Activated T-cell treated with anti-CD3 and anti-CD28 coated beads, Interleukin-2, amount 50 U/mL, for 24 hours (primary cell): ENCODE results near the gene GPR55.

Experiments
- DNase-seq: peaks from one replicate; pipeline ENCODE4 v3.0.0-alpha.2; 2020
- H3K27ac Mint-ChIP-seq: 2 replicates; pipeline ENCODE4 v1.8.0; 2020; ENCODE audit warnings: mild to moderate bottlenecking, mixed read lengths
- H3K27me3 Mint-ChIP-seq: 2 replicates; pipeline ENCODE4 v1.8.0; 2020; ENCODE audit warnings: mixed read lengths
- H3K36me3 Mint-ChIP-seq: 2 replicates; pipeline ENCODE4 v1.8.0; 2020; ENCODE audit warnings: low read depth, mixed read lengths
- H3K4me1 Mint-ChIP-seq: 2 replicates; pipeline ENCODE4 v1.8.0; 2020; ENCODE audit warnings: low read depth, mixed read lengths
- H3K4me3 Mint-ChIP-seq: 2 replicates; pipeline ENCODE4 v1.8.0; 2020; ENCODE audit warnings: mild to moderate bottlenecking, moderate library complexity, mixed read lengths
- H3K9me3 Mint-ChIP-seq: 2 replicates; pipeline ENCODE4 v1.8.0; 2020; ENCODE audit warnings: mixed read lengths

The GPR55 gene

DNA sequence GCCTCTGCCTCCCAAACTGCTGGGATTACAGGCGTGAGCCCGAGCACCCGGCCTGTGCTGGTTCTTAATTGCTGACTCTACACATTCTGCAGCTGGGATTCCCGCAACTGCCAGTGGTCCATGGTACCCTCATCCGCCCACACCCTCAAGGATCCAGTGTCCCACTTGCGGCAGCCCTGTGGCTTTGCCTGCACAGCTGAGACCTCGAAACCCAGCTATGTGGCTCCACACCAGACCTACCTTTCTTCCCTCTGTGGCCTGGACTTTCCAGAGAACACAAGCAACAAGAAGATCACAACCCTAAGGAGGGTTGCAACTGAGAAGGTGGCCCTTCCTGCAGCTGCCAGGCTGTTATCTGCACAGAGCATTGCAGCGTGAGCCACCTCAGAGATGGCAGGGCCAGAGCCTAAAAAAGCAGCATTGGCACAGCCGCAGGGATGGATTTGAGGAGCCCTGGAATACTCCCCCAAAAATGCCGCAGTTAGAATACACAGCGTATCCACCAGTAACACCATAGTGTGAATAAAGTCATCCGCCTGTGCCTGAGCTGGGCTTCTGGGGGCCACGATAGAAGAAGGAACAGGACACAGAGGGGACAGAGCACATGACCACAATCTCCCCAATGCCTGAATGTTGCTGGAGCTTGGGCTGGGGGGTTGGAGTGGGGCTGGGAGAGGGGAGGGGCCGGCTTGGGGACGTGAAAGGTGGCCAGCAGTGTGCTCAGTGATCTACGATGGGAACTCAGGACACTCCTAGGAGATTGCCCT lies 1.9 kb downstream of the GPR55 start:
- no peaks in the 10 kb centered on the region for H3K9me3 Mint-ChIP-seq
- peak overlapping the region; percentile 96 for H3K27ac Mint-ChIP-seq
- H3K27me3 Mint-ChIP-seq = peaks cover 2% of the 10 kb centered on the region
- DNase-seq = peak; percentile 31
- peak overlapping the region; percentile 79 for H3K4me3 Mint-ChIP-seq
- H3K4me1 Mint-ChIP-seq = peaks cover 90% of the 10 kb centered on the region
- no peaks in the 10 kb centered on the region for H3K36me3 Mint-ChIP-seq

- no peaks in the 10 kb centered on the region for H3K9me3 Mint-ChIP-seq
- H3K27ac Mint-ChIP-seq = peak overlapping the region; percentile 33
- H3K27me3 Mint-ChIP-seq = no peaks in the 10 kb centered on the region
- peak overlapping the region; percentile 6 for H3K4me3 Mint-ChIP-seq
- H3K4me1 Mint-ChIP-seq = peaks cover 87% of the 10 kb centered on the region
- DNase-seq = peak; percentile 31
- no peaks in the 10 kb centered on the region for H3K36me3 Mint-ChIP-seq
These were observed 3.0 kb downstream of the GPR55 start for GRCh38 chr2:230921806-230922595.

DNA sequence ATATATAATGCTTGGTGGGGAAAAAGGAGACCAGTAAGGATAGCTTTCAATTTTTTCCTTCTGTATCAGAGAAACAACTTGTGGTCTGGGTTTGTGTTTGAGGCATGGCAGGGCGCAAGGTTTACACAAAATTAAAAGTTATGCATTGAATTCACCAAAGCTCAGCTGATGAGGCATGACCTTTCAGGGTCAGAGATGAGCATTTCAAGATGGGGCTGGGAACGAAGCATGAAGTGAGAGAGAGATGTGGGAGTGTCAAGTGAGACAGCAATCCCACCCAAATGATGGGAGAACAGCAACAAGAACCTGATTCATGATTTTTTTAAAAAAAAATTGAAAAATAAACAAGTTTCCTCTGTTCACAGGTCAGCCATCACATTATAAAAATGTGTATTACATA lies 4.9 kb downstream of the GPR55 start:
- peaks cover 89% of the 10 kb centered on the region for H3K4me1 Mint-ChIP-seq
- peak overlapping the region; percentile 32 for H3K4me3 Mint-ChIP-seq
- peak; percentile 31 for DNase-seq
- no peaks in the 10 kb centered on the region for H3K36me3 Mint-ChIP-seq
- no peaks in the 10 kb centered on the region for H3K9me3 Mint-ChIP-seq
- no peaks in the 10 kb centered on the region for H3K27me3 Mint-ChIP-seq
- H3K27ac Mint-ChIP-seq = peak overlapping the region; percentile 77

DNA sequence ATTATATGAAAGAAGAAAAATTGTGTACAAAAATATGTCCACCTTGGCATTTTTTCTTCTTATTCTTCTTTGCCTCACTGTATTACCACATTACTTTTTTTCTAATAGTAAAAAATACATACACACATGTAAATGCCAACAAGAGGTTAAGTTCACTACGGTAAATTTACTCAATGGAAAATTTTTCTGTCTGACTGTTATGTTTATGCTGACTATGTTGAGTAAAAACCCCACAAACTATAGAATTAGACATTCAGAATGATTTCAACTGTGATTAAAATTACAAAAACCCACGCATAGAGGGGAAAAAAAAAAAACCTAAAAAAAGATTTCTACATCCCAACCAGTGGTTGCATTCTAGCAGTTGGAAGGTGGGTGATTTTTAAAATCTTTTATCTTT lies 5.4 kb downstream of the GPR55 start:
- no peaks in the 10 kb centered on the region for H3K36me3 Mint-ChIP-seq
- H3K4me3 Mint-ChIP-seq = peak overlapping the region; percentile 32
- peaks cover 89% of the 10 kb centered on the region for H3K4me1 Mint-ChIP-seq
- no peaks in the 10 kb centered on the region for H3K27me3 Mint-ChIP-seq
- no peaks in the 10 kb centered on the region for H3K9me3 Mint-ChIP-seq
- no peak for DNase-seq
- peak overlapping the region; percentile 77 for H3K27ac Mint-ChIP-seq

DNA sequence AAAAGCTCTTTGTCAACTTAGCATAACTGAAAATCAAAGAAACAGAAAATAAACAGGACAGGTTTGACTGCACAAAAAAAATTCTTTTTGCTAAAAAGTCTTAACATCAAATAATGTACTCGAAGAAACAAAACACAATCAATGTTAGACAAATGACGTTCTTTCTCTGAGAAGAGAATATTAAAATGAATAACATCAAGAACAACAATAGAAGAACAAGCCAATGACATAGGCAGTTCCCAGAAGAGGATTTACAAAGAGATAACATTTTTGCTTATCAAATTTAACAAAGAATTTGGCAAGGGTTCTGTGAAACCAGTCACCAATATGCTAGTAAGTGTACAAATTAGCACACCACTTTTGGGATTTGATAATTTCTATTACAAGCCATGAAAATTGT lies 5.8 kb downstream of the GPR55 start:
- no peaks in the 10 kb centered on the region for H3K9me3 Mint-ChIP-seq
- peak overlapping the region; percentile 44 for H3K4me3 Mint-ChIP-seq
- peaks cover 87% of the 10 kb centered on the region for H3K4me1 Mint-ChIP-seq
- no peak for DNase-seq
- H3K36me3 Mint-ChIP-seq = no peaks in the 10 kb centered on the region
- peaks cover under 1% of the 10 kb centered on the region for H3K27me3 Mint-ChIP-seq
- H3K27ac Mint-ChIP-seq = peak overlapping the region; percentile 77

DNA sequence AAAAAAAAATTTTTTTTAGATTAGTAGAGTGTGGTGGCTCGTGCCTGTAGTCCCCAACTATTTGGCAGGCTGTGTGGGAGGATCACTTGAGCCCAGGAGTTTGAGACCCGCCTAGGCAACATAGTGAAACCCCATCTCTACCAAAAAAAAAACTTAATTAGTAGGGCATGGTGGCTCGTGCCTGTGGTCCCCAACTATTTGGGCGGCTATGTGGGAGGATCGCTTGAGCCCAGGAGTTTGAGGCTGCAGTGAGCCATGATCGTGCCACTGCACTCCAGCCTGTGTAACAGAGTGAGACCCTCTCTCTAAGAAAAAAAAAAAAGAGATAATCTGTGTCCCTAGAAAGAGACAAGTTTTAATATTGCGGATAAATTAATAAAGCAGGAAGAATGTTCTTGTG lies 8.8 kb downstream of the GPR55 start:
- Mint-ChIP-seq H3K27ac (peak overlapping the region; percentile 73), H3K4me1 (peaks cover 73% of the 10 kb centered on the region), H3K36me3 (no peaks in the 10 kb centered on the region), H3K9me3 (no peaks in the 10 kb centered on the region), H3K4me3 (no peak overlapping the region), H3K27me3 (peaks cover 9% of the 10 kb centered on the region)
- DNase-seq = peak; percentile 23

- Mint-ChIP-seq H3K4me1 (peaks cover 73% of the 10 kb centered on the region), H3K27me3 (peaks cover 15% of the 10 kb centered on the region)
These were observed 9.7 kb downstream of the GPR55 start for GRCh38 chr2:230915319-230915718.

DNA sequence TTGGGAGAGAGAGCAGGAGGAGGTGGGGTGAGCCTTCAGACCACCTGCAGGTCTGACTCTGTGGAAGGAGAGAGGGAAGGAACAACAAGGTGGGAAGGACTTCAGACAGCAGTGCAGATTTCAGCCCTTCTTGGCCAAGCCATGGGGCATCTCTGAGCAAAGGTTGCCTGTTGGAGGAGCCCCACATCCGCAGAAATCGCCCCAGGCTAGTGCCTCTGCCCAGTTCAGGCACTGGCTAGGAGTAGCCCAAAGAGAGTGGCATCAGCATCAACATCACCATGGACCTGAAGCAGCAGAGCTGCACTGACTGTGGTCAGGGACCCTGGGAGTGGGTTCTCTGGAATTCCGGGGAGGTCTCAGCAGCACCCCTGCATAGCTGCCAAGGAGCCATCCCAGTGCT lies 10.2 kb downstream of the GPR55 start:
- H3K36me3 Mint-ChIP-seq = peaks cover 7% of the 10 kb centered on the region
- H3K4me1 Mint-ChIP-seq = peaks cover 73% of the 10 kb centered on the region
- H3K27ac Mint-ChIP-seq = no peak overlapping the region
- H3K27me3 Mint-ChIP-seq = peaks cover 15% of the 10 kb centered on the region
- no peak overlapping the region for H3K4me3 Mint-ChIP-seq
- no peaks in the 10 kb centered on the region for H3K9me3 Mint-ChIP-seq
- DNase-seq = peak; percentile 29

More at GRCh38 chr2:230915319-230915718, 9.7 kb downstream of the GPR55 start:
- H3K9me3 Mint-ChIP-seq = no peaks in the 10 kb centered on the region
- H3K27ac Mint-ChIP-seq = no peak overlapping the region
- DNase-seq = peak; percentile 30
- H3K4me3 Mint-ChIP-seq = no peak overlapping the region
- H3K36me3 Mint-ChIP-seq = peaks cover 3% of the 10 kb centered on the region

DNA sequence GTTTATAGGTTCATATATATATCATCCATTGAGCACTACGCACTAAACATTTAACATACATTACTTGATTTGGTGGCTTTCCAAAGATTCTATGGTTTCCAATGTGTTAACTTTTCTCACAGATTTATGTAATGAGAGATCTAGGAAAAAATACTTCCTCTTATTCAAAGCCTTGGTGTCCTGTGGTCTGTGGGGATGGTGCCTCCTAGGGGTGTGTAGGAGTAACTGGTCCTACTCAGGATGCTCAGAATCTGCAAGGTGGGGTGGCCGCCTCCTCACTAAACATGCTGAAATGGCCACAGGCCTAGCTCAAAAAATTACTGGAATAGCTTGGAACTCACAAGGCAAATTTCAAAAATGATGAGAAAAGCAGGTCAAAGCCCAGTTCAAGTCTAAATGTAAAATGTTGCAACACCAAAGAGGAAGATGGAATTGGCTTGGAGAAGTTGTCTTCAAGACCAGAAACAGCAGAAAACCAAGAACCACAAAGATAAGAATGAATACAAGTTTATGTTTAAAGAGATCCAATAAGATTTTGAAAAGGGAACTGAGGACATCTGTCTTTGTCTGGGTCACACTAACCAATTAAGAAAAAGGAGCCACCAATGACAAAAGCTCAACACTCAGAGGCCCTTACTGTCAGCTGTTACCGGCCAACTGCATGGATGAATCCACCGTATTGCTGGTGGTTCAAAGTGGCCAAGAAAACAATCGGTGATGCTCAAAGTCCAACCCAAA lies 11.5 kb downstream of the GPR55 start:
- Mint-ChIP-seq H3K36me3 (peaks cover 13% of the 10 kb centered on the region), H3K9me3 (no peaks in the 10 kb centered on the region), H3K4me3 (no peak overlapping the region), H3K4me1 (peaks cover 73% of the 10 kb centered on the region), H3K27ac (no peak overlapping the region), H3K27me3 (peaks cover 15% of the 10 kb centered on the region)
- DNase-seq = no peak

GRCh38 chr2:230912724-230913123 lies 12.3 kb downstream of the GPR55 start:
- peaks cover 15% of the 10 kb centered on the region for H3K27me3 Mint-ChIP-seq
- no peak overlapping the region for H3K27ac Mint-ChIP-seq
- H3K4me3 Mint-ChIP-seq = no peak overlapping the region
- H3K4me1 Mint-ChIP-seq = peaks cover 74% of the 10 kb centered on the region
- DNase-seq = no peak
- H3K9me3 Mint-ChIP-seq = no peaks in the 10 kb centered on the region
- peaks cover 15% of the 10 kb centered on the region for H3K36me3 Mint-ChIP-seq

DNA sequence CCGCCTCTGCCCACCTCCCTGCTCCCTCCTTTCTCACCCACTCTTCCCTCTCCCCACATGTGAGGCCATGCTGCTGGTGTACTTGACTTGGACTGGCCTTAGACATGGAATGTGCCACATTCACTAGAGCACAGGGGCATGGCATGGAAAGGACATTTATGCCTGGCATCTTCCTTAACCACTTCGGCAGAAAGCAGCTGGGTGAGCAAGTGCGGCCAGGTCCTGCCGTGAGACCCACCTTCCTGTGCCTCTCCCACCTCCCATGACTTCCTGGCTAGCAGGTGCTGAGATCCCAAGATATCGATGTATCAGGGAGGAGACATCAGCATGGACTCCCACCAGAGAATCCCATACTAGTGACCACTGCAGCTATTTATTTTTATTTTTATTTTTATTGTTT lies 13.0 kb downstream of the GPR55 start:
- H3K4me1 Mint-ChIP-seq = peaks cover 77% of the 10 kb centered on the region
- peaks cover 15% of the 10 kb centered on the region for H3K27me3 Mint-ChIP-seq
- peaks cover 15% of the 10 kb centered on the region for H3K36me3 Mint-ChIP-seq
- no peaks in the 10 kb centered on the region for H3K9me3 Mint-ChIP-seq
- DNase-seq = peak; percentile 22
- no peak overlapping the region for H3K4me3 Mint-ChIP-seq
- H3K27ac Mint-ChIP-seq = no peak overlapping the region

DNA sequence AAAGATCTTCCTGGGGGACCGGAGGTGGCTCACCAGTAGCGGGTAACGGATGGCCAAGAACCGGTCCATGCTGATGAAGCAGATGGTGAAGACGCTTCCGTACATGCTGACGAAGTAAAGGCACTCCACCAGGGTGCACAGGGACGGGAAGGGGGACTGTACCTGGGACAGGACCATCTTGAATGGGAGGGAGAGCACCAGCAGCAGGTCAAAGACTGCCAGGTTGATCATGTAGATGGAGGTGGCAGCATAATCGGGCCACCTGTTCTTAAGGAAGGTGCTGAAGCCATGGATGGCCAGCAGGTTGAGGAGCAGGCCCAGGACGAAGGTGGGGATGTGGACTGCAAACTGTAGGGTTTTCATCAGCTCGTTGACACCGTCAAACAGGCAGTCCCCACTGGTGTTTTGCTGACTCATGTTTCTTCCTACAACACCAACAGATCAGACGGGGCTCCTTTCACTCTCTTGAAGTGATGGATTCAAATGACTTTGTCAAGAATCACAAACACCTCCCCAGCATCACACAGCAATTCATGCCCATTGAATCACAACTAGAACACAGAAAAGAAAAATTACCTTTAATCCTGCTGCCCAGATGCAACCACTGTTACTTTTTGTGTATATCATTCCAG lies 14.4 kb downstream of the GPR55 start:
- H3K27ac Mint-ChIP-seq = no peak overlapping the region
- no peaks in the 10 kb centered on the region for H3K9me3 Mint-ChIP-seq
- peaks cover 80% of the 10 kb centered on the region for H3K4me1 Mint-ChIP-seq
- DNase-seq = peak; percentile 39
- peaks cover 15% of the 10 kb centered on the region for H3K27me3 Mint-ChIP-seq
- peaks cover 19% of the 10 kb centered on the region for H3K36me3 Mint-ChIP-seq
- no peak overlapping the region for H3K4me3 Mint-ChIP-seq

GRCh38 chr2:230909841-230910545 lies 15.0 kb downstream of the GPR55 start:
- Mint-ChIP-seq H3K36me3 (peaks cover 19% of the 10 kb centered on the region), H3K4me1 (peaks cover 80% of the 10 kb centered on the region), H3K4me3 (no peak overlapping the region), H3K27ac (peak overlapping the region; percentile 22), H3K27me3 (peaks cover 15% of the 10 kb centered on the region), H3K9me3 (no peaks in the 10 kb centered on the region)
- peak; percentile 26 for DNase-seq
